Left hindlimb (tissue), 1 donor: ENCODE measurements around the gene ZNF367.
"Not testable (repeated sequence)": the region's sequence is repeated elsewhere in the genome, so short reads cannot be mapped to it uniquely, and the experiment has no call there.

Experiments
- DNase-seq: peaks from one replicate; pipeline ENCODE4 v3.0.0-alpha.2; 2018

ZNF367 gene

GRCh38 chr9:96398582-96399324, 19.4 kb downstream of the ZNF367 start:
- DNase-seq: no peak

- DNase-seq: no peak
Measured at GRCh38 chr9:96395964-96396363, 22.2 kb downstream of the ZNF367 start.

- DNase-seq: no peak
Measured at GRCh38 chr9:96394832-96395496, 23.2 kb downstream of the ZNF367 start.

- DNase-seq: no peak
Measured at GRCh38 chr9:96392263-96392662, 25.9 kb downstream of the ZNF367 start.

- DNase-seq: no peak
Measured at GRCh38 chr9:96391021-96391765, 27.0 kb downstream of the ZNF367 start.

- DNase-seq: no peak
Measured at GRCh38 chr9:96388144-96388543, 30.0 kb downstream of the ZNF367 start.

GRCh38 chr9:96386157-96386556, 32.0 kb downstream of the ZNF367 start:
- DNase-seq: no peak

GRCh38 chr9:96383165-96383942, 34.8 kb downstream of the ZNF367 start, which contains the start of gene SLC35D2:
Gene SLC35D2, minus strand, starts transcription at chr9:96383711. Its CDS starts 77 bp downstream, at chr9:96383634.
- DNase-seq: peak; percentile 65

GRCh38 chr9:96382839-96383164, 35.4 kb downstream of the ZNF367 start:
- DNase-seq: no peak

GRCh38 chr9:96382175-96382574, 36.0 kb downstream of the ZNF367 start:
- DNase-seq: no peak

- DNase-seq: no peak
Measured at GRCh38 chr9:96381696-96382095, 36.5 kb downstream of the ZNF367 start.

GRCh38 chr9:96381125-96381524, 37.0 kb downstream of the ZNF367 start:
- no peak for DNase-seq

- no peak for DNase-seq
Measured at GRCh38 chr9:96379461-96379860, 38.7 kb downstream of the ZNF367 start.

- no peak for DNase-seq
Measured at GRCh38 chr9:96378187-96378586, 40.0 kb downstream of the ZNF367 start.

- DNase-seq: no peak
Measured at GRCh38 chr9:96376891-96377874, 41.0 kb downstream of the ZNF367 start.

GRCh38 chr9:96375507-96375906, 42.7 kb downstream of the ZNF367 start:
- DNase-seq: not testable (repeated sequence)

- DNase-seq: no peak
Measured at GRCh38 chr9:96367943-96368342, 50.2 kb downstream of the ZNF367 start.

- DNase-seq: no peak
Measured at GRCh38 chr9:96363175-96363967, 54.8 kb downstream of the ZNF367 start.

- not testable (repeated sequence) for DNase-seq
Measured at GRCh38 chr9:96362119-96362518, 56.1 kb downstream of the ZNF367 start.

GRCh38 chr9:96361668-96362067, 56.5 kb downstream of the ZNF367 start:
- no peak for DNase-seq

GRCh38 chr9:96360976-96361375, 57.2 kb downstream of the ZNF367 start:
- DNase-seq: no peak
